Measurements from ENCODE around the gene NFYA. TPM values are rescaled to one million over a fixed set of nuclear protein-coding genes. Genes with fewer than 3 reads are reported as not detected.

Gene NFYA
- polyA plus RNA-seq, 1 donor from 2014 or later: 22.1 TPM

- no peaks in the 10 kb centered on the region for H3K9me3 ChIP-seq (ENCODE audit: low read length)
These were observed 39.9 kb upstream of the NFYA start for GRCh38 chr6:41032830-41033229.

DNA sequence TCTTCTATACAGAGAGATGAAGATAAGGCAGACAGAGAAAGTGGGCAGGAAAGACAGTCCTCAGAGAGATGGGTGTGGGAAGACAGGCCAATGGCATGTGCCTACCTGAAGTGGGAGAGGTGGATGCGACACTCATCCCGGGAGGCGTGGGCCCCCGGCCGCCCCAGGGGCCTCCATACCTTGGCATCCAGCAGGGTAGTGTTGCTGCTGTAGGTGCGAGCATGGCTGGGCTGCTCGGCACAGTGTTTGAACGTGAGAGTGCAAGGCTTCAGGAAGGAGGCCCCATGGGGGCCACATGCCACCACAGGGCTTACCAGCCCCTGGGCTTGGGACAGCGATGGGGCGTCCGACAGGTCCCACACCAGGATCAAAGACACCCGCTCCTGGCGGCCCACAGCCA, 39.0 kb upstream of the NFYA start:
- Histone ChIP-seq H3K27ac (ENCODE audit: low read length) (no peak overlapping the region), H4K20me1 (ENCODE audit: insufficient read depth) (no peaks in the 10 kb centered on the region), H3F3A (ENCODE audit: insufficient read depth, low read length, poor library complexity, severe bottlenecking) (no peaks in the 10 kb centered on the region), H3K9ac (ENCODE audit: low read length) (no peak overlapping the region), H3K9me2 (ENCODE audit: insufficient read depth, low read length) (no peaks in the 10 kb centered on the region), H3K4me2 (ENCODE audit: low read length) (no peak overlapping the region), H3K9me3 (ENCODE audit: low read length) (no peaks in the 10 kb centered on the region), H3K27me3 (ENCODE audit: insufficient read depth, low read depth, low read length) (no peaks in the 10 kb centered on the region), H2AFZ (ENCODE audit: low read depth, low read length) (no peak overlapping the region), H3K4me3 (ENCODE audit: low read length) (no peak overlapping the region), H3K79me2 (replicated peaks; ENCODE audit: insufficient read depth, low read length) (no peaks in the 10 kb centered on the region), H3K36me3 (ENCODE audit: insufficient read depth, low read length) (no peaks in the 10 kb centered on the region)
- TF ChIP-seq EZH2 (IDR thresholded peaks at IDR 0.05; ENCODE audit: borderline replicate concordance, insufficient read depth, low read length, poor library complexity, severe bottlenecking) (no peak), TAF1 (IDR thresholded peaks at IDR 0.05; ENCODE audit: low read depth) (no peak), MXI1 (conservative IDR thresholded peaks at IDR 0.05; ENCODE audit: poor library complexity, severe bottlenecking) (no peak), EP300 (conservative IDR thresholded peaks at IDR 0.05; ENCODE audit: poor library complexity, severe bottlenecking) (no peak), POLR2AphosphoS5 (IDR thresholded peaks at IDR 0.05) (no peak), SMC3 (conservative IDR thresholded peaks at IDR 0.05; ENCODE audit: poor library complexity) (no peak), RAD21 (conservative IDR thresholded peaks at IDR 0.05) (no peak)
- TF ChIP-seq, protein P1, sequence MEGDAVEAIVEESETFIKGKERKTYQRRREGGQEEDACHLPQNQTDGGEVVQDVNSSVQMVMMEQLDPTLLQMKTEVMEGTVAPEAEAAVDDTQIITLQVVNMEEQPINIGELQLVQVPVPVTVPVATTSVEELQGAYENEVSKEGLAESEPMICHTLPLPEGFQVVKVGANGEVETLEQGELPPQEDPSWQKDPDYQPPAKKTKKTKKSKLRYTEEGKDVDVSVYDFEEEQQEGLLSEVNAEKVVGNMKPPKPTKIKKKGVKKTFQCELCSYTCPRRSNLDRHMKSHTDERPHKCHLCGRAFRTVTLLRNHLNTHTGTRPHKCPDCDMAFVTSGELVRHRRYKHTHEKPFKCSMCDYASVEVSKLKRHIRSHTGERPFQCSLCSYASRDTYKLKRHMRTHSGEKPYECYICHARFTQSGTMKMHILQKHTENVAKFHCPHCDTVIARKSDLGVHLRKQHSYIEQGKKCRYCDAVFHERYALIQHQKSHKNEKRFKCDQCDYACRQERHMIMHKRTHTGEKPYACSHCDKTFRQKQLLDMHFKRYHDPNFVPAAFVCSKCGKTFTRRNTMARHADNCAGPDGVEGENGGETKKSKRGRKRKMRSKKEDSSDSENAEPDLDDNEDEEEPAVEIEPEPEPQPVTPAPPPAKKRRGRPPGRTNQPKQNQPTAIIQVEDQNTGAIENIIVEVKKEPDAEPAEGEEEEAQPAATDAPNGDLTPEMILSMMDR (IDR thresholded peaks at IDR 0.05; ENCODE audit: poor library complexity, severe bottlenecking): no peak
- TF ChIP-seq, protein P2, sequence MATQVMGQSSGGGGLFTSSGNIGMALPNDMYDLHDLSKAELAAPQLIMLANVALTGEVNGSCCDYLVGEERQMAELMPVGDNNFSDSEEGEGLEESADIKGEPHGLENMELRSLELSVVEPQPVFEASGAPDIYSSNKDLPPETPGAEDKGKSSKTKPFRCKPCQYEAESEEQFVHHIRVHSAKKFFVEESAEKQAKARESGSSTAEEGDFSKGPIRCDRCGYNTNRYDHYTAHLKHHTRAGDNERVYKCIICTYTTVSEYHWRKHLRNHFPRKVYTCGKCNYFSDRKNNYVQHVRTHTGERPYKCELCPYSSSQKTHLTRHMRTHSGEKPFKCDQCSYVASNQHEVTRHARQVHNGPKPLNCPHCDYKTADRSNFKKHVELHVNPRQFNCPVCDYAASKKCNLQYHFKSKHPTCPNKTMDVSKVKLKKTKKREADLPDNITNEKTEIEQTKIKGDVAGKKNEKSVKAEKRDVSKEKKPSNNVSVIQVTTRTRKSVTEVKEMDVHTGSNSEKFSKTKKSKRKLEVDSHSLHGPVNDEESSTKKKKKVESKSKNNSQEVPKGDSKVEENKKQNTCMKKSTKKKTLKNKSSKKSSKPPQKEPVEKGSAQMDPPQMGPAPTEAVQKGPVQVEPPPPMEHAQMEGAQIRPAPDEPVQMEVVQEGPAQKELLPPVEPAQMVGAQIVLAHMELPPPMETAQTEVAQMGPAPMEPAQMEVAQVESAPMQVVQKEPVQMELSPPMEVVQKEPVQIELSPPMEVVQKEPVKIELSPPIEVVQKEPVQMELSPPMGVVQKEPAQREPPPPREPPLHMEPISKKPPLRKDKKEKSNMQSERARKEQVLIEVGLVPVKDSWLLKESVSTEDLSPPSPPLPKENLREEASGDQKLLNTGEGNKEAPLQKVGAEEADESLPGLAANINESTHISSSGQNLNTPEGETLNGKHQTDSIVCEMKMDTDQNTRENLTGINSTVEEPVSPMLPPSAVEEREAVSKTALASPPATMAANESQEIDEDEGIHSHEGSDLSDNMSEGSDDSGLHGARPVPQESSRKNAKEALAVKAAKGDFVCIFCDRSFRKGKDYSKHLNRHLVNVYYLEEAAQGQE (IDR thresholded peaks at IDR 0.05; ENCODE audit: borderline replicate concordance): no peak

More at GRCh38 chr6:41032830-41033229, 39.9 kb upstream of the NFYA start:
- H3K79me2 ChIP-seq (replicated peaks; ENCODE audit: insufficient read depth, low read length): no peaks in the 10 kb centered on the region
- no peak overlapping the region for H3K27ac ChIP-seq (ENCODE audit: low read length)
- no peak for TF ChIP-seq TAF1 (IDR thresholded peaks at IDR 0.05; ENCODE audit: low read depth)
- no peak for TF ChIP-seq RAD21 (conservative IDR thresholded peaks at IDR 0.05)
- TF ChIP-seq, protein P2 (IDR thresholded peaks at IDR 0.05; ENCODE audit: borderline replicate concordance): no peak
- TF ChIP-seq EP300 (conservative IDR thresholded peaks at IDR 0.05; ENCODE audit: poor library complexity, severe bottlenecking): no peak
- TF ChIP-seq, protein P1 (IDR thresholded peaks at IDR 0.05; ENCODE audit: poor library complexity, severe bottlenecking): no peak
- TF ChIP-seq MXI1 (conservative IDR thresholded peaks at IDR 0.05; ENCODE audit: poor library complexity, severe bottlenecking): no peak
- no peak for TF ChIP-seq SMC3 (conservative IDR thresholded peaks at IDR 0.05; ENCODE audit: poor library complexity)
- no peak for TF ChIP-seq EZH2 (IDR thresholded peaks at IDR 0.05; ENCODE audit: borderline replicate concordance, insufficient read depth, low read length, poor library complexity, severe bottlenecking)
- no peak for TF ChIP-seq POLR2AphosphoS5 (IDR thresholded peaks at IDR 0.05)
- H3F3A ChIP-seq (ENCODE audit: insufficient read depth, low read length, poor library complexity, severe bottlenecking): no peaks in the 10 kb centered on the region
- H3K27me3 ChIP-seq (ENCODE audit: insufficient read depth, low read depth, low read length): peaks cover 8% of the 10 kb centered on the region
- H3K4me3 ChIP-seq (ENCODE audit: low read length): no peak overlapping the region
- H3K9ac ChIP-seq (ENCODE audit: low read length): no peak overlapping the region
- no peaks in the 10 kb centered on the region for H4K20me1 ChIP-seq (ENCODE audit: insufficient read depth)
- no peaks in the 10 kb centered on the region for H3K36me3 ChIP-seq (ENCODE audit: insufficient read depth, low read length)
- H3K9me2 ChIP-seq (ENCODE audit: insufficient read depth, low read length): no peaks in the 10 kb centered on the region
- no peak overlapping the region for H2AFZ ChIP-seq (ENCODE audit: low read depth, low read length)
- no peak overlapping the region for H3K4me2 ChIP-seq (ENCODE audit: low read length)

All from neural cell (in vitro differentiated cells).